A549 (cell line): ENCODE measurements around the gene ATN1. TPM values are rescaled to one million over a fixed set of nuclear protein-coding genes. Genes with fewer than 3 reads are reported as not detected.

Experiments used
- ATAC-seq, 2 experiments: fragments of 200-7000 bp in 1 of 2; fragments of >200 bp in 1 of 2; cut with Nextera tagmentation in 1 of 2; cut with Tn5 transposase in 1 of 2; 3 replicates each; pipeline versions ENCODE4 v1.8.0 to v1.9.1; 2018 to 2020; ENCODE audit warnings: mild to moderate bottlenecking in 1 of 2, moderate library complexity in 1 of 2
- CTCF ChIA-PET: fragments of 300-600 bp; sonication (Branson Sonifier 250); formaldehyde crosslinking; extraction: SDS; loops from one replicate; lab custom pipeline; 2021; ENCODE audit warnings: antibody characterized with exemption, inconsistent platforms; lab: Yijun Ruan, JAX
- POLR2A ChIA-PET: fragments of 350-600 bp; formaldehyde crosslinking; extraction: SDS; loops from one replicate; lab custom pipeline; 2021; ENCODE audit warnings: antibody characterized with exemption, inconsistent platforms; lab: Yijun Ruan, JAX
- DNase-seq, 2 experiments: peaks; one replicate each; pipeline versions ENCODE4 v3.0.0 to v3.0.0-alpha.2; 2011 to 2016; ENCODE audit warnings: low read depth in 1 of 2, low spot score in 1 of 2
- FAIRE-seq: peaks from 2 replicates; lab custom pipeline; 2011; peaks lifted over from hg19 to GRCh38; lab: Jason Lieb, UNC
- H3K27ac ChIP-seq, 2 experiments: fragments of >200 bp; sonication (Bioruptor Twin); formaldehyde crosslinking; 3 replicates each; pipeline ENCODE4 v1.5.1; 2016 to 2017
- H3K4me1 ChIP-seq: fragments of >200 bp; sonication (Bioruptor Twin); formaldehyde crosslinking; 3 replicates; pipeline ENCODE4 v1.6.1; 2016
- H3K4me2 ChIP-seq: fragments of >200 bp; sonication (Bioruptor Twin); formaldehyde crosslinking; 3 replicates; pipeline ENCODE4 v1.6.1; 2016
- H3K4me3 ChIP-seq: fragments of >200 bp; sonication (Bioruptor Twin); formaldehyde crosslinking; 3 replicates; pipeline ENCODE4 v1.5.1; 2016
- H3K9me3 ChIP-seq: fragments of >200 bp; sonication (Bioruptor Twin); formaldehyde crosslinking; 3 replicates; pipeline ENCODE4 v1.6.1; 2016
- BHLHE40 ChIP-seq: IDR thresholded peaks from 2 replicates; pipeline ENCODE4 v1.6.1; 2012; ENCODE audit warnings: low read depth, low read length, inconsistent platforms
- CBX2 ChIP-seq: fragments of 200-600 bp; sonication (generic); IDR thresholded peaks from 2 replicates; pipeline ENCODE4 v1.6.1; 2016; ENCODE audit warnings: low read depth, mild to moderate bottlenecking, borderline replicate concordance
- CEBPB ChIP-seq, 2 experiments: fragments of >200 bp in 1 of 2; sonication (Bioruptor Twin) in 1 of 2; formaldehyde crosslinking in 1 of 2; IDR thresholded peaks; 2 replicates each; pipeline ENCODE4 v1.6.1; 2012 to 2016
- EHF ChIP-seq: fragments of 250-450 bp; sonication (Bioruptor Pico); IDR thresholded peaks from 2 replicates; pipeline ENCODE4 v1.5.0; 2020; ENCODE audit warnings: mild to moderate bottlenecking
- EHMT2 ChIP-seq: fragments of 200-600 bp; sonication (generic); IDR thresholded peaks from 2 replicates; pipeline ENCODE4 v1.6.1; 2016; ENCODE audit warnings: antibody characterized with exemption, low read depth, mild to moderate bottlenecking, moderate library complexity
- FOXS1 ChIP-seq: fragments of 250-450 bp; sonication (Bioruptor Pico); IDR thresholded peaks from 2 replicates; pipeline ENCODE4 v1.5.0; 2020; ENCODE audit warnings: mild to moderate bottlenecking, moderate library complexity
- GATA3 ChIP-seq: IDR thresholded peaks from 2 replicates; pipeline ENCODE4 v1.6.1; 2012; ENCODE audit warnings: borderline replicate concordance
- HDAC2 ChIP-seq: fragments of 200-600 bp; sonication (generic); IDR thresholded peaks from 2 replicates; pipeline ENCODE4 v1.6.1; 2016
- HES2 ChIP-seq: fragments of >200 bp; sonication (Bioruptor Twin); formaldehyde crosslinking; IDR thresholded peaks from 2 replicates; pipeline ENCODE4 v1.6.1; 2016
- HOXA7 ChIP-seq: fragments of 250-450 bp; sonication (Bioruptor Pico); IDR thresholded peaks from 2 replicates; pipeline ENCODE4 v1.5.0; 2020; ENCODE audit warnings: mild to moderate bottlenecking, moderate library complexity
- MYC ChIP-seq: IDR thresholded peaks from 2 replicates; pipeline ENCODE4 v1.6.1; 2012; ENCODE audit warnings: mild to moderate bottlenecking, inconsistent platforms, low read length, improper control_type of control experiment, borderline replicate concordance
- REST ChIP-seq: fragments of 200-600 bp; sonication (generic); IDR thresholded peaks from 2 replicates; pipeline ENCODE4 v1.6.1; 2016; ENCODE audit warnings: antibody characterized with exemption, mild to moderate bottlenecking, moderate library complexity
- ZFP36 ChIP-seq: fragments of 450-650 bp; IDR thresholded peaks from 2 replicates; pipeline ENCODE4 v1.6.1; 2014; ENCODE audit warnings: borderline replicate concordance; ENCODE audit not compliant: partially characterized antibody
- whole genome bisulfite sequencing: methylation state at CpG from one replicate; pipeline ENCODE4 v1.1.6; 2017; ENCODE audit errors: missing lambda C conversion rate; 5-methylcytosine and 5-hydroxymethylcytosine counted together
- polyA plus RNA-seq, 4 experiments: library from polyadenylated mRNA; depleted of rRNA in 3 of 4; stranded (reverse); fragments of >200 nt; fragmentation: RNase III in 1 of 4; extraction: RNeasy Plus Mini Kit Qiagen cat#74134 plus additional on column Dnase treatment in 1 of 4; gene quantifications; 2 replicates in 3 of 4; 3 replicates in 1 of 4; pipeline ENCODE4 v1.2.3, GENCODE V29; 2011 to 2017
- TF ChIP-seq, protein P1 (sequence below): fragments of >200 bp; sonication (Bioruptor Twin); formaldehyde crosslinking; IDR thresholded peaks from 3 replicates; pipeline ENCODE4 v1.6.1; 2016
- TF ChIP-seq, protein P2 (sequence below): fragments of 150-350 bp; IDR thresholded peaks from 2 replicates; pipeline ENCODE4 v1.6.1; 2014; ENCODE audit warnings: low read depth, mild to moderate bottlenecking, low read length

The ATN1 gene
- polyA plus RNA-seq, 2 of the 4 experiments (the other 2 are of a cell fraction), result 11.3 to 51.6 TPM

GRCh38 chr12:6980075-6980474 lies 52.3 kb downstream of the ATN1 start (continued):
- TF ChIP-seq, protein P1, sequence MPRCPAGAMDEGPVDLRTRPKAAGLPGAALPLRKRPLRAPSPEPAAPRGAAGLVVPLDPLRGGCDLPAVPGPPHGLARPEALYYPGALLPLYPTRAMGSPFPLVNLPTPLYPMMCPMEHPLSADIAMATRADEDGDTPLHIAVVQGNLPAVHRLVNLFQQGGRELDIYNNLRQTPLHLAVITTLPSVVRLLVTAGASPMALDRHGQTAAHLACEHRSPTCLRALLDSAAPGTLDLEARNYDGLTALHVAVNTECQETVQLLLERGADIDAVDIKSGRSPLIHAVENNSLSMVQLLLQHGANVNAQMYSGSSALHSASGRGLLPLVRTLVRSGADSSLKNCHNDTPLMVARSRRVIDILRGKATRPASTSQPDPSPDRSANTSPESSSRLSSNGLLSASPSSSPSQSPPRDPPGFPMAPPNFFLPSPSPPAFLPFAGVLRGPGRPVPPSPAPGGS, result no peak

DNA sequence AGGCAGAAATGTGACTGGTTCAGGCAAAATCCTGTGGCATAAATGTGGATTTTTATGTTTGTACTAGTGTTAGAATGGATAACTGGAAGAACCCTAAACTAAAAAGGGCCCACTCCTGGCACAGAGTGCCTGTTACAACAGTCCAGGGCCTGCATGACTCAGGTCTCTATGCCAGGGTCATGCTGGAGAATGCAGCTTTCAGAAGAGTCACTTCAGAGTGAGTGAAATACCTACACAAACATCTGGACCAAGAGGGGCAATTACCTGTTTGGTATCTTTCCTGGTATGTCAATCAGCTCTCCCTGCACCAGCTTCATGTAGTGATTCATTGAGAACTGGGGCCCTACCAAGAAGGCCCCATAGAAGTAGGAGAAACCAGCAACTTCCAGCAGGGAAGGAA lies 53.0 kb downstream of the ATN1 start:
- ATAC-seq (peak in 1 of 2 experiments; percentile 9; a peak in 2 of 6 replicates), DNase-seq (no peak), FAIRE-seq (no peak)
- H3K4me3 ChIP-seq, result no peak overlapping the region
- no peak overlapping the region for H3K27ac ChIP-seq
- ChIA-PET CTCF (interaction anchor here (1.2 to 2.3 kb wide), 3 partner anchors 13 to 19 kb away, joined by 3 to 6 read pairs (median 4); no protein-coding TSS in a partner anchor), POLR2A (no interaction called here)
- no peak for TF ChIP-seq REST
- no peaks in the 10 kb centered on the region for H3K4me1 ChIP-seq
- H3K9me3 ChIP-seq, result no peaks in the 10 kb centered on the region
- H3K4me2 ChIP-seq, result no peak overlapping the region

DNA sequence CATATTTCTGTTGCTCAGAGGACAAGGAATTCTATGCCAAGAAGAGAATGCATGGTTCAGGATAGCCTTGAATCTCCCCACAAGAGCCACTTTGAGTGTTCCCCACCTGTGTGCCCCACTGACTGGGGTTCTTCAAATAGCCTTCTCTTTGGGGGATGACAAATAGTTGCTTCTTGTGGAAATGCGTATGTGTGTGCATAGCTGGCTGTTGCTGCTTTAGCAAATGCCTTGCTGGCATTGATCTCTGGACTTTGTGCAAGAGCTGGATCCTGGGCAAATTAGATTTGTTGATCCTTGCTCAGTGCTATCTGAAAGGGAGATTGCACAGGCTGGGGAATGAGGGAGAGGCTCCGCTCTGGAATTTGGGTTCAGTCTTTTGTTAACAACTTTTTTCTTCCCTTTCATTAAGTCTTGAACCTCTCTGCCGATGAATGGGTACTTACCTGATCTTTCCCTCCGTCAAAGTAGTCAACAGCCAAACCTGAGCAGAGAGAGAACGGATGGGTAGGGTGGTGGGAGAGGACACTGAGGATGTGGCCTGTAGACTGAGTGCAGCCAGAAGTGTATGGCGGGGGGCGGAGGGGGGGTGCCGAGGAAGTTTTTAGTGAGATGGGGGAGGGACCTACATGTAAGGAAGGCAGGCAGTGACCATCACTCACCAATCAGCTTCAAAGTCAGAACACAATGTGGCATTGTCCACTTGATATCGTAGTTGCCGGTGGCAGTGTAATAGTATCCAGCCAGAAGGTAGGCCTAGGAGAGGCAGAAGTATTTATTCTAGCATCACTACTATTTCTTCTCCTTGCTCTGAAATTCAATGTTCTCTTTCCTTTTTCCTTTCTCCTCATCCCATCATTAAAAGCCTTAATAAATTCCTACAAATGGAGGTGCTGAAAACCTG lies 53.6 kb downstream of the ATN1 start:
- FAIRE-seq (no peak), ATAC-seq (peak in 1 of 2 experiments; percentile 3; a peak in 1 of 6 replicates)
- WGBS, result 96% methylated on average over 7 of the region's 10 CpGs

DNA sequence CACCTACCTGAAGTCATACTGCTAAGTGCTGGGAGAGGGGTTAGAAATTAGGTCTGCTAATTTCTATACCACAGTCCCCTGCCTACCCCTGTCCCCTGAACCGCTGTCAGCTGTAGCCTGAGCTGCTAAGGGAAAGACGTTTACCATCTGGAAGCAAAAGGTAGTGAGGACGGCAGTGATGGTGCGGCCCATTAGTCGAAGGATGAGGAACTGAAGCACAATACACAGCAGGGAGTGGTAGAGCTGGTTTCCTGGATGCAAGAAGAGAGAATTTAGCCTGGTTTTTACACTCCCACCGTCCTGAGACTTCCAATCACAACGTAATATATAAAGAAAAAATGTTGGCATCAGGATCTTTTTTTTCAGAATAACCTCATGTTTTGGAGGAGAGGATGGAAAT lies 54.8 kb downstream of the ATN1 start:
- no peak for FAIRE-seq
- Histone ChIP-seq H3K9me3 (no peaks in the 10 kb centered on the region), H3K4me1 (no peaks in the 10 kb centered on the region), H3K4me2 (no peak overlapping the region), H3K27ac (no peak overlapping the region), H3K4me3 (no peak overlapping the region)
- 88% methylated on average over 7 of the region's 7 CpGs for WGBS
- CTCF ChIA-PET, result interaction anchor here (0.7 to 1.5 kb wide), 3 partner anchors 9 to 57 kb away, joined by 3 read pairs; no protein-coding TSS in a partner anchor
- no peak for ATAC-seq
- DNase-seq, result no peak
- TF ChIP-seq HES2, result no peak
- no peak for TF ChIP-seq GATA3
- TF ChIP-seq, protein P2, sequence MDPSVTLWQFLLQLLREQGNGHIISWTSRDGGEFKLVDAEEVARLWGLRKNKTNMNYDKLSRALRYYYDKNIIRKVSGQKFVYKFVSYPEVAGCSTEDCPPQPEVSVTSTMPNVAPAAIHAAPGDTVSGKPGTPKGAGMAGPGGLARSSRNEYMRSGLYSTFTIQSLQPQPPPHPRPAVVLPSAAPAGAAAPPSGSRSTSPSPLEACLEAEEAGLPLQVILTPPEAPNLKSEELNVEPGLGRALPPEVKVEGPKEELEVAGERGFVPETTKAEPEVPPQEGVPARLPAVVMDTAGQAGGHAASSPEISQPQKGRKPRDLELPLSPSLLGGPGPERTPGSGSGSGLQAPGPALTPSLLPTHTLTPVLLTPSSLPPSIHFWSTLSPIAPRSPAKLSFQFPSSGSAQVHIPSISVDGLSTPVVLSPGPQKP, result no peak
- TF ChIP-seq FOXS1 (CRISPR knock-in tag), result no peak
- no peak for TF ChIP-seq REST
- no peak for TF ChIP-seq BHLHE40
- no peak for TF ChIP-seq HOXA7 (CRISPR knock-in tag)
- POLR2A ChIA-PET, result no interaction called here

More for the DNA sequence above, 53.6 kb downstream of the ATN1 start:
- H3K9me3 ChIP-seq, result no peaks in the 10 kb centered on the region
- ChIA-PET POLR2A (no interaction called here), CTCF (interaction anchor here (1.2 to 2.3 kb wide), 3 partner anchors 14 to 20 kb away, joined by 3 to 6 read pairs (median 4); no protein-coding TSS in a partner anchor)
- H3K27ac ChIP-seq, result no peak overlapping the region
- TF ChIP-seq HES2 (no peak), MYC (no peak), BHLHE40 (no peak), CBX2 (no peak), CEBPB (IDR thresholded peaks at IDR 0.05) (no peak), FOXS1 (CRISPR knock-in tag) (no peak), EHMT2 (no peak), HDAC2 (no peak), EHF (CRISPR knock-in tag) (no peak), ZFP36 (no peak)
- TF ChIP-seq, protein P2, result no peak
- H3K4me2 ChIP-seq, result no peak overlapping the region
- H3K4me3 ChIP-seq, result no peak overlapping the region
- H3K4me1 ChIP-seq, result no peaks in the 10 kb centered on the region
- DNase-seq, result no peak
